HepG2 (cell line): Measurements from ENCODE around the gene CACNA1F.

Source experiments
- CTCF ChIP-seq: sonication (generic); formaldehyde crosslinking; IDR thresholded peaks from 2 replicates; pipeline ENCODE4 v1.5.0; 2020; ENCODE audit warnings: mild to moderate bottlenecking, missing genetic modification reagents, moderate library complexity
- NBN ChIP-seq: fragments of 450-650 bp; conservative IDR thresholded peaks from 2 replicates; pipeline ENCODE4 v1.6.1; 2017
- POLR2AphosphoS5 ChIP-seq: IDR thresholded peaks from 2 replicates; pipeline ENCODE4 v1.6.1; 2012; ENCODE audit warnings: low read depth, low read length

GRCh38 chrX:49197543-49198087 is 35.5 kb downstream of the CACNA1F start:
- TF ChIP-seq POLR2AphosphoS5: no peak
- no peak for TF ChIP-seq NBN
- peak; percentile 50 for TF ChIP-seq CTCF (CRISPR knock-in tag)
